Nephron (organoid): ENCODE results near the gene LRRC18.

Source experiments
- H3K27ac Mint-ChIP-seq, 3 experiments: 2 replicates each; pipeline ENCODE4 v1.8.0; 2020; ENCODE audit warnings: mixed read lengths in 3 of 3, mild to moderate bottlenecking in 2 of 3, moderate library complexity in 1 of 3
- H3K27me3 Mint-ChIP-seq: 2 replicates; pipeline ENCODE4 v1.8.0; 2021; ENCODE audit warnings: low read depth, mild to moderate bottlenecking, moderate library complexity, mixed read lengths
- H3K36me3 Mint-ChIP-seq: 2 replicates; pipeline ENCODE4 v1.8.0; 2020; ENCODE audit warnings: low read depth, mixed read lengths
- H3K4me1 Mint-ChIP-seq: 2 replicates; pipeline ENCODE4 v1.8.0; 2020; ENCODE audit warnings: mixed read lengths
- H3K4me3 Mint-ChIP-seq, 3 experiments: 2 replicates each; pipeline ENCODE4 v1.8.0; 2020; ENCODE audit warnings: mild to moderate bottlenecking in 3 of 3, mixed read lengths in 3 of 3, moderate library complexity in 2 of 3
- H3K9me3 Mint-ChIP-seq: 2 replicates; pipeline ENCODE4 v1.8.0; 2020; ENCODE audit warnings: mixed read lengths
- CTCF ChIP-seq, 3 experiments: fragments of 200-600 bp; sonication (generic); IDR thresholded peaks; one replicate each; pipeline ENCODE4 v1.5.0; 2021; ENCODE audit warnings: antibody characterized with exemption in 3 of 3; ENCODE audit not compliant: unreplicated experiment in 3 of 3

LRRC18 gene

DNA sequence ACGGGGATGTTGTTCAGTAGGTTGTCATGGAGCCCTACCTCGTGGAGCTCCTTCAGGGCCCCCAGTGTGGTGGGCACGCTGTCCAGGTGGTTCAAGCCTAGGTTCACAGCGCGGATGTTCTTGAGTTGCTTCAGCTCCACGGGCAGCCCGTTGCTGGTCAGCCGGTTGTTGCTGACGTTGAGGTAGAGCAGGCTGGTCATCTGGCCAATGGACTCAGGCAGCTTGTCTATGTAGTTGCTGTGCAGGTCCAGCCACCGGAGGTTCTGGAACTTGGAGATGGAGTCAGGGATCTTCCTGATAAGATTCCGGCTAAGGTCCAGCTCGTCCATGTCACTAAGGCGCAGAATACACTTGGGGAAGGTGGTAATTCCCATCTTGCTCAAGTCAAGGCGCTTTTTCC is 26.0 kb downstream of the LRRC18 start:
- no peak overlapping the region for H3K27ac Mint-ChIP-seq
- TF ChIP-seq CTCF (IDR thresholded peaks at IDR 0.05; ENCODE audit: unreplicated experiment in 3 of 3) = no peak
- H3K4me3 Mint-ChIP-seq = no peak overlapping the region
- no peaks in the 10 kb centered on the region for H3K36me3 Mint-ChIP-seq
- no peaks in the 10 kb centered on the region for H3K9me3 Mint-ChIP-seq
- H3K27me3 Mint-ChIP-seq = peaks cover 31% of the 10 kb centered on the region
- peaks cover 9% of the 10 kb centered on the region for H3K4me1 Mint-ChIP-seq

- H3K27ac Mint-ChIP-seq = no peak overlapping the region
- no peaks in the 10 kb centered on the region for H3K36me3 Mint-ChIP-seq
- H3K4me1 Mint-ChIP-seq = peaks cover 6% of the 10 kb centered on the region
- H3K9me3 Mint-ChIP-seq = no peaks in the 10 kb centered on the region
- TF ChIP-seq CTCF (IDR thresholded peaks at IDR 0.05; ENCODE audit: unreplicated experiment in 3 of 3) = no peak
- peaks cover 40% of the 10 kb centered on the region for H3K27me3 Mint-ChIP-seq
- no peak overlapping the region for H3K4me3 Mint-ChIP-seq
Measured at GRCh38 chr10:48910548-48910947, 29.1 kb downstream of the LRRC18 start.

DNA sequence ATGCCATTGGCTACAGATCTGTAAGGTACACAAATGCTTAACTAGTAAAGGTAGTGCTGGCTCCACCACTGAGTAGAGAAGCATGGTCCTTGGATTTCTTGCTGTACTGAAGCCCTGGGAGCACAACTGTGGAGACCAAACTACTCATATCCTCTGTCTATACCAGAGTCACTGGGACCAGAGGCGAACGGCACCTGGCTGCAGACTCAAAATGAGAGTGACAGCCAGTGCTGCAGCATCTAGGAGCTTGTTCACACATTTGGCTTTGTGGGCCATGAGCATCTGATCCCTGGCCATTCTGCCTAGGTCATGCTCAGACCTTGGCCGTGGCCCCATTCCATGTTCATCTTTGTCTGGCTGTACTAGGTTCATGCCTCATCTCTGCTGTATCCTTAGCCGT is 31.9 kb downstream of the LRRC18 start:
- Mint-ChIP-seq H3K27me3 (peaks cover 31% of the 10 kb centered on the region), H3K4me3 (no peak overlapping the region), H3K36me3 (no peaks in the 10 kb centered on the region), H3K27ac (no peak overlapping the region), H3K9me3 (no peaks in the 10 kb centered on the region), H3K4me1 (peaks cover 6% of the 10 kb centered on the region)
- no peak for TF ChIP-seq CTCF (IDR thresholded peaks at IDR 0.05; ENCODE audit: unreplicated experiment in 3 of 3)

DNA sequence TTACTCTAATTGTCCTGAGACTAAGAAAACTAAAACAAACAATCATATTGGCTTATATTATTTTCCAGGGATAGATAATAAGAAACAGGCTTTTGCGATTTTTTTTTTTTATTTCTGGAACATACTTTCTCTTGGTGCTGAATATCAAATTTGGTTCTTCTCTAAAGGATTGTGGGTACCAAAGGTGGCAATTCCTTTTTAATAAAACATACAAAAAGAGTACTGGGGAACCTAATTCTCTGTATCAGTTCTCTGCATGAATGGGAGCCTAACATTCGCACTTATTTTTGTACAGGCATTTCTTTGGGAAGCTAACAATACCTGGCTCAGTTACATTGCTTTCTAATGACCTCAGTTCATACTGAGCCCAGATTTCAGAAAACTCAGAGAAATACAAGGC is 32.8 kb downstream of the LRRC18 start:
- no peaks in the 10 kb centered on the region for H3K36me3 Mint-ChIP-seq
- no peak overlapping the region for H3K4me3 Mint-ChIP-seq
- H3K4me1 Mint-ChIP-seq = peaks cover 4% of the 10 kb centered on the region
- H3K27me3 Mint-ChIP-seq = peaks cover 28% of the 10 kb centered on the region
- no peak overlapping the region for H3K27ac Mint-ChIP-seq
- no peak for TF ChIP-seq CTCF (IDR thresholded peaks at IDR 0.05; ENCODE audit: unreplicated experiment in 3 of 3)
- no peaks in the 10 kb centered on the region for H3K9me3 Mint-ChIP-seq

DNA sequence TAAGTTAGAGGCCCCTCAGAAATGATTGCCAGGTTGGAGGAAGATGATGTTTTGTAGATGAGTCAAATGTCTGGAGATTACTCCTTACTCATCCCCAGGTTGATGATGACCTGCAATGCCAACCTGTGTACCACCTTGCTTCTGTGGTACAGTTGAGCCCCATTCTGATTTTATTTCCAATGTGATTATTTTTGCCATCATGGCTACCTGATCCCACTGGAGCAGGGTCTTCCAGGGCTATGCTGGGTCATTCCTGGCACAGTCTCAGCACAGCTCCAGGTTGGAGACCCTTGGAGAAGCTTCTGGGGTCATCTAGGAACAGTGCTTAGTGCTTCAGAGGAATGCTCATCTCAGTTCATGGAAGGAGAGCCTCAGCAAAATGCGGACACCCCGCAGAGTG is 34.3 kb downstream of the LRRC18 start:
- H3K27me3 Mint-ChIP-seq = peaks cover 24% of the 10 kb centered on the region

More for the DNA sequence above, 34.3 kb downstream of the LRRC18 start:
- H3K4me3 Mint-ChIP-seq = no peak overlapping the region
- H3K36me3 Mint-ChIP-seq = no peaks in the 10 kb centered on the region
- peaks cover 5% of the 10 kb centered on the region for H3K4me1 Mint-ChIP-seq
- H3K9me3 Mint-ChIP-seq = no peaks in the 10 kb centered on the region
- H3K27ac Mint-ChIP-seq = no peak overlapping the region
- no peak for TF ChIP-seq CTCF (IDR thresholded peaks at IDR 0.05; ENCODE audit: unreplicated experiment in 3 of 3)
